ENCODE measurements around the gene OAF.
"Not testable (repeated sequence)": the region's sequence is repeated elsewhere in the genome, so short reads cannot be mapped to it uniquely, and the experiment has no call there.

Gene OAF

GRCh38 chr11:120273956-120274355 lies 63.1 kb downstream of the OAF start:
- DNase-seq: not testable (repeated sequence)

- DNase-seq: no peak
These were observed 68.7 kb downstream of the OAF start for GRCh38 chr11:120279502-120279901.
